ENCODE measurements around the gene LSP1.
"Not testable (repeated sequence)": the region's sequence is repeated elsewhere in the genome, so short reads cannot be mapped to it uniquely, and the experiment has no call there.

The LSP1 gene

GRCh38 chr11:1812274-1812673, 40.6 kb upstream of the LSP1 start:
- no peak overlapping the region for H3K4me3 ChIP-seq (ENCODE audit: low read depth, low read length)
- DNase-seq (ENCODE audit: low read depth): no peak
- TF ChIP-seq MAX (IDR thresholded peaks at IDR 0.05; ENCODE audit: low read depth, low read length) (no peak), MYC (IDR thresholded peaks at IDR 0.05; ENCODE audit: low read depth, low read length) (no peak), POLR2A (IDR thresholded peaks at IDR 0.05; ENCODE audit: extremely low read depth, insufficient read length) (no peak), CTCF (IDR thresholded peaks at IDR 0.05; ENCODE audit: low read depth, low read length) (no peak)

GRCh38 chr11:1812801-1813200, 40.1 kb upstream of the LSP1 start:
- TF ChIP-seq POLR2A (IDR thresholded peaks at IDR 0.05; ENCODE audit: extremely low read depth, insufficient read length): no peak
- TF ChIP-seq MAX (IDR thresholded peaks at IDR 0.05; ENCODE audit: low read depth, low read length): no peak
- no peak for TF ChIP-seq CTCF (IDR thresholded peaks at IDR 0.05; ENCODE audit: low read depth, low read length)
- TF ChIP-seq MYC (IDR thresholded peaks at IDR 0.05; ENCODE audit: low read depth, low read length): no peak
- H3K4me3 ChIP-seq (ENCODE audit: low read depth, low read length): no peak overlapping the region
- DNase-seq (ENCODE audit: low read depth): no peak

GRCh38 chr11:1813356-1813755, 39.5 kb upstream of the LSP1 start:
- DNase-seq (ENCODE audit: low read depth); H3K4me3 ChIP-seq (ENCODE audit: low read depth, low read length): not testable (repeated sequence)

GRCh38 chr11:1814691-1815090, 38.2 kb upstream of the LSP1 start:
- no peak overlapping the region for H3K4me3 ChIP-seq (ENCODE audit: low read depth, low read length)
- no peak for DNase-seq (ENCODE audit: low read depth)
- TF ChIP-seq POLR2A (IDR thresholded peaks at IDR 0.05; ENCODE audit: extremely low read depth, insufficient read length): no peak

- no peak for TF ChIP-seq CTCF (IDR thresholded peaks at IDR 0.05; ENCODE audit: low read depth, low read length)
- TF ChIP-seq POLR2A (IDR thresholded peaks at IDR 0.05; ENCODE audit: extremely low read depth, insufficient read length): no peak
- H3K4me3 ChIP-seq (ENCODE audit: low read depth, low read length): no peak overlapping the region
- DNase-seq (ENCODE audit: low read depth): no peak
These were observed 37.6 kb upstream of the LSP1 start for GRCh38 chr11:1815311-1815710.

GRCh38 chr11:1815751-1816150, 37.1 kb upstream of the LSP1 start:
- no peak overlapping the region for H3K4me3 ChIP-seq (ENCODE audit: low read depth, low read length)
- TF ChIP-seq MYC (IDR thresholded peaks at IDR 0.05; ENCODE audit: low read depth, low read length) (no peak), POLR2A (IDR thresholded peaks at IDR 0.05; ENCODE audit: extremely low read depth, insufficient read length) (no peak), CTCF (IDR thresholded peaks at IDR 0.05; ENCODE audit: low read depth, low read length) (no peak), MAX (IDR thresholded peaks at IDR 0.05; ENCODE audit: low read depth, low read length) (no peak)
- no peak for DNase-seq (ENCODE audit: low read depth)

GRCh38 chr11:1817000-1817399, 35.9 kb upstream of the LSP1 start:
- no peak for TF ChIP-seq MYC (IDR thresholded peaks at IDR 0.05; ENCODE audit: low read depth, low read length)
- TF ChIP-seq CTCF (IDR thresholded peaks at IDR 0.05; ENCODE audit: low read depth, low read length): no peak
- TF ChIP-seq MAX (IDR thresholded peaks at IDR 0.05; ENCODE audit: low read depth, low read length): no peak
- TF ChIP-seq POLR2A (IDR thresholded peaks at IDR 0.05; ENCODE audit: extremely low read depth, insufficient read length): no peak
- DNase-seq (ENCODE audit: low read depth): no peak
- no peak overlapping the region for H3K4me3 ChIP-seq (ENCODE audit: low read depth, low read length)

Data from NB4 (cell line).